ENCODE measurements around the gene CDK6. TPM values are rescaled to one million over a fixed set of nuclear protein-coding genes. Genes with fewer than 3 reads are reported as not detected.
A peak's percentile ranks its signal among the peaks of the same experiment; 100 is the strongest.

Gene CDK6
- total RNA-seq, 1 donor from 2014 or later, result 6.0 TPM

DNA sequence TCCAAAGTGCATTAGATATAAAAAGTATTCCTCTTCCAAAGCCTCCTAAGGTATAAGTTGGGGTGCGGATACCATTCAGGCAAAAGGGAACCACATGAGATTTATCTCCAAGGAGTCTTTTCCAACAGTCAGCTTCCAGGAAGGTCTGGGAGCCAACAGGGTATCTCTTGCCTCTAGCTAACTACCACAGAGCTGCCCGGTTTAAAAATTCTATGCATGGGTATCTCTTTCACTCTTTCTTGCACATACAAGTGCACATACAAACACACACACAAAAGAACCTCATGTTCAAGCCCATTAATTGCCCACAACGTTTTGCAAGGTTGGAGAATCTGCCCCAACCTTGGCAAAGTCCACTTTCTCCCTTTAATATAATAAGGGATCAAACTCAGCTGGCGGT lies 80.7 kb downstream of the CDK6 start:
- DNase-seq (ENCODE audit: low spot score), result no peak
- Mint-ChIP-seq H3K27ac (no peak overlapping the region), H3K36me3 (peaks cover 34% of the 10 kb centered on the region), H3K27me3 (ENCODE audit: insufficient read depth, low read depth) (no peaks in the 10 kb centered on the region), H3K4me3 (no peak overlapping the region), H3K4me1 (peaks cover 11% of the 10 kb centered on the region), H3K9me3 (no peaks in the 10 kb centered on the region)
- Histone ChIP-seq H4K20me1 (ENCODE audit: low read depth) (no peaks in the 10 kb centered on the region), H3K79me2 (ENCODE audit: low read depth) (no peaks in the 10 kb centered on the region), H3K36me3 (no peaks in the 10 kb centered on the region), H3K9ac (no peak overlapping the region), H3K4me3 (no peak overlapping the region), H3K27ac (no peak overlapping the region), H3K9me3 (ENCODE audit: low read depth) (no peaks in the 10 kb centered on the region), H3K4me1 (peaks cover 24% of the 10 kb centered on the region), H3K27me3 (no peaks in the 10 kb centered on the region), H3F3A (ENCODE audit: low read depth) (peaks cover 6% of the 10 kb centered on the region), H2AFZ (replicated peaks) (no peak overlapping the region), H3K4me2 (no peak overlapping the region)
- TF ChIP-seq EZH2phosphoT487 (IDR thresholded peaks at IDR 0.05), result no peak
- TF ChIP-seq, protein P1, sequence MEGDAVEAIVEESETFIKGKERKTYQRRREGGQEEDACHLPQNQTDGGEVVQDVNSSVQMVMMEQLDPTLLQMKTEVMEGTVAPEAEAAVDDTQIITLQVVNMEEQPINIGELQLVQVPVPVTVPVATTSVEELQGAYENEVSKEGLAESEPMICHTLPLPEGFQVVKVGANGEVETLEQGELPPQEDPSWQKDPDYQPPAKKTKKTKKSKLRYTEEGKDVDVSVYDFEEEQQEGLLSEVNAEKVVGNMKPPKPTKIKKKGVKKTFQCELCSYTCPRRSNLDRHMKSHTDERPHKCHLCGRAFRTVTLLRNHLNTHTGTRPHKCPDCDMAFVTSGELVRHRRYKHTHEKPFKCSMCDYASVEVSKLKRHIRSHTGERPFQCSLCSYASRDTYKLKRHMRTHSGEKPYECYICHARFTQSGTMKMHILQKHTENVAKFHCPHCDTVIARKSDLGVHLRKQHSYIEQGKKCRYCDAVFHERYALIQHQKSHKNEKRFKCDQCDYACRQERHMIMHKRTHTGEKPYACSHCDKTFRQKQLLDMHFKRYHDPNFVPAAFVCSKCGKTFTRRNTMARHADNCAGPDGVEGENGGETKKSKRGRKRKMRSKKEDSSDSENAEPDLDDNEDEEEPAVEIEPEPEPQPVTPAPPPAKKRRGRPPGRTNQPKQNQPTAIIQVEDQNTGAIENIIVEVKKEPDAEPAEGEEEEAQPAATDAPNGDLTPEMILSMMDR (IDR thresholded peaks at IDR 0.05), result no peak

DNA sequence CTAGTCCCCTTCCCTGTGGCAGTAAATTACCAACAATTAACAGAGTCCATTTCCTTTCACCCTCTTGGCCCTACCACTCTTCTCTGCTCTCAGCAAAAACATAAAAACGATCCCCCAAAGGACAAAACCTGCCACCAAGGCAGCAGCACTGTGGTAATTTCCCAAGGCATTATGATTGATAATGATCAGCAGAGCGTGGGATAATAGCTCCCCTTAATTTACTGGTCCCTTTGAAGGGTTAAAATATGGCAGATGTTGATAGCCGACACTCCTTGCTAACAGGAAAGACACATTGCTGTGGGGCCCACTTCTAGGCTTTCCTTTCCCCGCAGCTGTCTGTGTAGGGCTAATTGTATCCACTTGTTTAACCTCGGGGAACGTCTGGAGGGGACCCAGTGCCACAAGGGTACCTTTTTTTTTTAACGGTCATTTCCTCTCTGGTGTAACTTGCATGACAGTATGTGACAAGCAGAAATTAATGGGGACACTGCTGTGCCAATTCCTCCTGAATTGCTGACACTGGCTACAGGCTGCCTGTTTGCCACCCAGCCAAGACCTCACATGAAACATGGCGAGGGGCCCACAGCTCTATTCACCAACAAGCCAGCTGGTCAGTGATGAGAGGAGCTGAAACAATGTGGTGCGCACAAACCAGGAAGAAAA lies 81.3 kb downstream of the CDK6 start:
- Histone ChIP-seq H3K36me3 (no peaks in the 10 kb centered on the region), H3K9me3 (ENCODE audit: low read depth) (no peaks in the 10 kb centered on the region), H3K4me1 (peaks cover 24% of the 10 kb centered on the region), H3K4me3 (no peak overlapping the region), H3K27me3 (no peaks in the 10 kb centered on the region), H2AFZ (replicated peaks) (no peak overlapping the region), H3K9ac (no peak overlapping the region), H3K4me2 (peak overlapping the region; percentile 29), H3K79me2 (ENCODE audit: low read depth) (no peaks in the 10 kb centered on the region), H3K27ac (no peak overlapping the region), H4K20me1 (ENCODE audit: low read depth) (no peaks in the 10 kb centered on the region), H3F3A (ENCODE audit: low read depth) (peaks cover 6% of the 10 kb centered on the region)
- Mint-ChIP-seq H3K9me3 (no peaks in the 10 kb centered on the region), H3K27me3 (ENCODE audit: insufficient read depth, low read depth) (no peaks in the 10 kb centered on the region), H3K4me1 (peaks cover 11% of the 10 kb centered on the region), H3K4me3 (no peak overlapping the region), H3K27ac (peak overlapping the region; percentile 58), H3K36me3 (peaks cover 34% of the 10 kb centered on the region)
- TF ChIP-seq, protein P1 (IDR thresholded peaks at IDR 0.05), result no peak
- TF ChIP-seq EZH2phosphoT487 (IDR thresholded peaks at IDR 0.05) (no peak), EZH2 (IDR thresholded peaks at IDR 0.05) (no peak)
- DNase-seq (ENCODE audit: low spot score), result no peak

DNA sequence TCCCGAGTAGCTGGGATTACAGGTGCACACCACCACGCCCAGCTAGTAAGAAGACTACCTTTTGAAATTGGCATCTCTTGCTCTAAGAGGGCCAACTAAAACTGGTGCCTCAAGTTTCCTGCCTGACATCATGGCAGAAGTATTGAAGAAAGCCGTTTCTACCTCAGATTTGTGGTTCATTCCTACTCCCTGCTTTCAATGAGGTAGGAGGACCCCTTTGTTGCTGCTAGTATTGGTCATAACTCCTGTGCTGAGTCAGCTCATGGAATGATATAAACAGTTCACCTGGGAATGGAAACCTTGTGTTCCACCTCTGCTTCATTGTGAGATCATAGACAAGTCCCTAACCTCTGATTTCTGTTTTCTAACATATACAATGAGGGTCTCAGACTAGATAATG lies 82.8 kb downstream of the CDK6 start:
- no peak overlapping the region for H3K9ac ChIP-seq
- no peaks in the 10 kb centered on the region for H3K9me3 ChIP-seq (ENCODE audit: low read depth)
- no peak overlapping the region for H2AFZ ChIP-seq (replicated peaks)
- H3K4me1 ChIP-seq, result peaks cover 10% of the 10 kb centered on the region
- H3K4me2 ChIP-seq, result no peak overlapping the region
- no peaks in the 10 kb centered on the region for H3K79me2 ChIP-seq (ENCODE audit: low read depth)
- Mint-ChIP-seq H3K9me3 (no peaks in the 10 kb centered on the region), H3K36me3 (peaks cover 39% of the 10 kb centered on the region), H3K27me3 (ENCODE audit: insufficient read depth, low read depth) (no peaks in the 10 kb centered on the region), H3K4me3 (no peak overlapping the region), H3K27ac (no peak overlapping the region), H3K4me1 (peaks cover 11% of the 10 kb centered on the region)
- H3K36me3 ChIP-seq, result no peaks in the 10 kb centered on the region
- no peak for DNase-seq (ENCODE audit: low spot score)
- H3K27ac ChIP-seq, result no peak overlapping the region
- no peaks in the 10 kb centered on the region for H3K27me3 ChIP-seq
- peaks cover under 1% of the 10 kb centered on the region for H3F3A ChIP-seq (ENCODE audit: low read depth)
- H4K20me1 ChIP-seq (ENCODE audit: low read depth), result no peaks in the 10 kb centered on the region
- TF ChIP-seq EZH2 (IDR thresholded peaks at IDR 0.05), result no peak
- TF ChIP-seq, protein P1 (IDR thresholded peaks at IDR 0.05), result no peak
- TF ChIP-seq EZH2phosphoT487 (IDR thresholded peaks at IDR 0.05), result no peak
- H3K4me3 ChIP-seq, result no peak overlapping the region

Measured in neural progenitor cell (in vitro differentiated cells).